ENCODE data around the gene MYNN. TPM values are rescaled to one million over a fixed set of nuclear protein-coding genes. Genes with fewer than 3 reads are reported as not detected.

MYNN gene
- total and polyA plus RNA-seq, 9 of the 15 experiments (the other 6 are each of a cell fraction or from before 2014, with no cell fraction given), result 10.4 to 35.7 (median 21.3) TPM

GRCh38 chr3:169758359-169758994 is 14.7 kb upstream of the MYNN start (continued):
- no peak for TF ChIP-seq POLR3A (IDR thresholded peaks at IDR 0.05; ENCODE audit: borderline replicate concordance, extremely low read depth, insufficient read depth, insufficient read length)
- TF ChIP-seq ETV5 (CRISPR knock-in tag; IDR thresholded peaks at IDR 0.05; ENCODE audit: low read depth), result no peak
- no peak for TF ChIP-seq NCOA1 (IDR thresholded peaks at IDR 0.05; ENCODE audit: low read depth)
- TF ChIP-seq DACH1 (IDR thresholded peaks at IDR 0.05; ENCODE audit: partially characterized antibody), result peak; percentile 14
- TF ChIP-seq ATF4 (CRISPR knock-in tag; IDR thresholded peaks at IDR 0.05), result no peak
- no peak for TF ChIP-seq HDGF (IDR thresholded peaks at IDR 0.05)
- TF ChIP-seq SRF (CRISPR knock-in tag; IDR thresholded peaks at IDR 0.05), result no peak
- no peak for TF ChIP-seq NRF1 (conservative IDR thresholded peaks at IDR 0.05 in 1 of 2, IDR thresholded peaks at IDR 0.05 in 1 of 2)
- 0 out of 2 replicates have a peak, but pooled peaks have one; percentile 12 for TF ChIP-seq NR2C1 (IDR thresholded peaks at IDR 0.05)
- no peak for TF ChIP-seq NR2C1 (tag; IDR thresholded peaks at IDR 0.05)
- TF ChIP-seq CTCFL (IDR thresholded peaks at IDR 0.05; ENCODE audit: borderline replicate concordance, insufficient read depth, low read depth, low read length, poor library complexity, severe bottlenecking), result no peak
- TF ChIP-seq ZNF644 (tag; IDR thresholded peaks at IDR 0.05; ENCODE audit: low read depth), result 0 out of 2 replicates have a peak, but pooled peaks have one; percentile 43
- TF ChIP-seq ZNF24 (IDR thresholded peaks at IDR 0.05), result no peak
- TF ChIP-seq ZFX (CRISPR knock-in tag; IDR thresholded peaks at IDR 0.05), result peak; percentile 35; the same call in 1 of the 2 replicates
- peak; percentile 24; the same call in 1 of the 2 replicates for TF ChIP-seq FOSL1 (tag; conservative IDR thresholded peaks at IDR 0.05)
- TF ChIP-seq MECOM (CRISPR knock-in tag; IDR thresholded peaks at IDR 0.05), result peak; percentile 78
- TF ChIP-seq SP1 (CRISPR knock-in tag; IDR thresholded peaks at IDR 0.05), result no peak
- TF ChIP-seq ZNF639 (CRISPR knock-in tag; conservative IDR thresholded peaks at IDR 0.05 in 1 of 2, IDR thresholded peaks at IDR 0.05 in 1 of 2), result 0 out of 4 replicates have a peak, but pooled peaks of 1 of the 2 experiments have one; percentile 42
- no peak for TF ChIP-seq KDM5B (IDR thresholded peaks at IDR 0.05; ENCODE audit: insufficient replicate concordance, low read depth, low read length)
- TF ChIP-seq ZNF232 (CRISPR knock-in tag; IDR thresholded peaks at IDR 0.05), result no peak
- peak; percentile 36; the same call in 1 of the 2 replicates for TF ChIP-seq PKNOX1 (IDR thresholded peaks at IDR 0.05)

Data from K562 (cell line).